ENCODE measurements around the gene SLC25A28. TPM values are rescaled to one million over a fixed set of nuclear protein-coding genes. Genes with fewer than 3 reads are reported as not detected.

SLC25A28 gene
- total and polyA plus RNA-seq, 2 experiments from 2014 or later: 12.4 to 15.5 TPM

DNA sequence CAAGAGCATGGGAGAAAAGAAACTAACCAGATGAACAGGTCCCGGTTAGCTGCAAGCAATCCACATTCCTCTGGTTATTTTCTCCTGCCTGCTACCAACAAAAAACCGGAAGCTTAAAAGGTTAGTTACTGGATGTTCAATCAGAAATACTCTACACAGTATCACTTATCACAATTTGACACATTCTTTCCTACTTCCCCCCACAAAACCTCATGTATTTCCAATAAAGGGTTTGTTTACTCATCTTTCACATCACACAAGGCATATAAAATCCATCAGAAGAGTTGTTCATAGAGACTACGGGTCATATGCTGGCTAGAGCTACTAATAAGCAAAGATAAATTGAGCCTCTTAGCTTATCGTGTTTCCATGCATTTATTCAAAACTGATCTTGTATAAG lies 4.8 kb downstream of the SLC25A28 start (continued):
- TF ChIP-seq ETS1 (IDR thresholded peaks at IDR 0.05) (no peak), EZH2 (IDR thresholded peaks at IDR 0.05; ENCODE audit: low read depth, unreplicated experiment) (no peak), JUNB (IDR thresholded peaks at IDR 0.05; ENCODE audit: unreplicated experiment) (no peak), ZNF114 (CRISPR knock-in tag; IDR thresholded peaks at IDR 0.05) (no peak)

DNA sequence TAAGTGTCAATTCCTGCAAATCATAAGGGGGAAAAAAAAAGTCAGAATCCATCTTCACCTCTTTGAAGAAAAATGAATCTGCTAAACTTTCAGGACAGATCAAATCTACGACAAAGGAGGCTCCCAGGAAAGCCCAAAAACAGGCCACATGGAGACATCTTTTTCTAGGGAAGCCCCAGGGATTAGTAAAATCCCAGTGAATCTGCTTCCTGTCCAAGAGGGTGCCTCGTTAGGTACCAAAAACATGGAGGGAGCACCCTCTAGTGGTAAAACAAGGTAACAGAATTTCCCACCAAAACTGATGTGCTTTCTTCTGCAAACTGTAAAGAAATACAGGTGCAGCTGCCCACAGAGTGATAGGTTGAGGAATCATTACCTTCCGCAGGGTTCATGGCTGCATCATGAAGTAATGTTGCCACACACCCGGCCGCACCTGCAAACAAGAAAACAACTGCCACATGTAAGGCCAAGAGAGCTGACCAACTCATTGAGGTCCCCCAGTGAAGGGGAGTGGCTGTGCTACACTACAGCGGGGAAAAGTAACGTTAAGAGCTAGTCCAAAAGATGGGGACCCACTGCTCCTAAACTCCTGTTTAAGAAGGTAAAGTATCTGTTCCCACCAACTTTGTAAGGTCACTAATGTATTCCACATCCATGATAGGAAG lies 7.9 kb downstream of the SLC25A28 start:
- ATAC-seq (peak; percentile 91), DNase-seq (ENCODE audit: low spot score) (peak; percentile 82)
- H3K27me3 ChIP-seq (ENCODE audit: insufficient read depth): no peaks in the 10 kb centered on the region
- H3K4me2 ChIP-seq: no peak overlapping the region
- no peak overlapping the region for H2AFZ ChIP-seq
- H3K36me3 ChIP-seq (ENCODE audit: insufficient read depth): no peaks in the 10 kb centered on the region
- no peaks in the 10 kb centered on the region for H4K20me1 ChIP-seq (replicated peaks; ENCODE audit: insufficient read depth)
- no peak overlapping the region for H3K27ac ChIP-seq (ENCODE audit: low read depth)
- H3K9me2 ChIP-seq (ENCODE audit: insufficient read depth): no peaks in the 10 kb centered on the region
- peaks cover 5% of the 10 kb centered on the region; the same call in 2 of the 3 replicates for H3K36me3 Mint-ChIP-seq (ENCODE audit: low read depth)
- H3K79me2 ChIP-seq (replicated peaks; ENCODE audit: insufficient read depth): peaks cover 5% of the 10 kb centered on the region
- no peak overlapping the region for H3K27ac Mint-ChIP-seq
- H3F3A ChIP-seq (replicated peaks; ENCODE audit: low read depth): no peaks in the 10 kb centered on the region
- H3K27me3 Mint-ChIP-seq (ENCODE audit: insufficient read depth, low read depth, poor library complexity): peaks cover 5% of the 10 kb centered on the region
- TF ChIP-seq, protein P1, sequence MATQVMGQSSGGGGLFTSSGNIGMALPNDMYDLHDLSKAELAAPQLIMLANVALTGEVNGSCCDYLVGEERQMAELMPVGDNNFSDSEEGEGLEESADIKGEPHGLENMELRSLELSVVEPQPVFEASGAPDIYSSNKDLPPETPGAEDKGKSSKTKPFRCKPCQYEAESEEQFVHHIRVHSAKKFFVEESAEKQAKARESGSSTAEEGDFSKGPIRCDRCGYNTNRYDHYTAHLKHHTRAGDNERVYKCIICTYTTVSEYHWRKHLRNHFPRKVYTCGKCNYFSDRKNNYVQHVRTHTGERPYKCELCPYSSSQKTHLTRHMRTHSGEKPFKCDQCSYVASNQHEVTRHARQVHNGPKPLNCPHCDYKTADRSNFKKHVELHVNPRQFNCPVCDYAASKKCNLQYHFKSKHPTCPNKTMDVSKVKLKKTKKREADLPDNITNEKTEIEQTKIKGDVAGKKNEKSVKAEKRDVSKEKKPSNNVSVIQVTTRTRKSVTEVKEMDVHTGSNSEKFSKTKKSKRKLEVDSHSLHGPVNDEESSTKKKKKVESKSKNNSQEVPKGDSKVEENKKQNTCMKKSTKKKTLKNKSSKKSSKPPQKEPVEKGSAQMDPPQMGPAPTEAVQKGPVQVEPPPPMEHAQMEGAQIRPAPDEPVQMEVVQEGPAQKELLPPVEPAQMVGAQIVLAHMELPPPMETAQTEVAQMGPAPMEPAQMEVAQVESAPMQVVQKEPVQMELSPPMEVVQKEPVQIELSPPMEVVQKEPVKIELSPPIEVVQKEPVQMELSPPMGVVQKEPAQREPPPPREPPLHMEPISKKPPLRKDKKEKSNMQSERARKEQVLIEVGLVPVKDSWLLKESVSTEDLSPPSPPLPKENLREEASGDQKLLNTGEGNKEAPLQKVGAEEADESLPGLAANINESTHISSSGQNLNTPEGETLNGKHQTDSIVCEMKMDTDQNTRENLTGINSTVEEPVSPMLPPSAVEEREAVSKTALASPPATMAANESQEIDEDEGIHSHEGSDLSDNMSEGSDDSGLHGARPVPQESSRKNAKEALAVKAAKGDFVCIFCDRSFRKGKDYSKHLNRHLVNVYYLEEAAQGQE (IDR thresholded peaks at IDR 0.05; ENCODE audit: unreplicated experiment): no peak
- TF ChIP-seq, protein P2, sequence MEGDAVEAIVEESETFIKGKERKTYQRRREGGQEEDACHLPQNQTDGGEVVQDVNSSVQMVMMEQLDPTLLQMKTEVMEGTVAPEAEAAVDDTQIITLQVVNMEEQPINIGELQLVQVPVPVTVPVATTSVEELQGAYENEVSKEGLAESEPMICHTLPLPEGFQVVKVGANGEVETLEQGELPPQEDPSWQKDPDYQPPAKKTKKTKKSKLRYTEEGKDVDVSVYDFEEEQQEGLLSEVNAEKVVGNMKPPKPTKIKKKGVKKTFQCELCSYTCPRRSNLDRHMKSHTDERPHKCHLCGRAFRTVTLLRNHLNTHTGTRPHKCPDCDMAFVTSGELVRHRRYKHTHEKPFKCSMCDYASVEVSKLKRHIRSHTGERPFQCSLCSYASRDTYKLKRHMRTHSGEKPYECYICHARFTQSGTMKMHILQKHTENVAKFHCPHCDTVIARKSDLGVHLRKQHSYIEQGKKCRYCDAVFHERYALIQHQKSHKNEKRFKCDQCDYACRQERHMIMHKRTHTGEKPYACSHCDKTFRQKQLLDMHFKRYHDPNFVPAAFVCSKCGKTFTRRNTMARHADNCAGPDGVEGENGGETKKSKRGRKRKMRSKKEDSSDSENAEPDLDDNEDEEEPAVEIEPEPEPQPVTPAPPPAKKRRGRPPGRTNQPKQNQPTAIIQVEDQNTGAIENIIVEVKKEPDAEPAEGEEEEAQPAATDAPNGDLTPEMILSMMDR (conservative IDR thresholded peaks at IDR 0.05; ENCODE audit: low read depth in 2 of 2): peak; percentile 89 to 90
- no peaks in the 10 kb centered on the region for H3K4me1 ChIP-seq (ENCODE audit: insufficient read depth)
- no peak overlapping the region for H3K4me3 Mint-ChIP-seq
- H3K4me3 ChIP-seq: no peak overlapping the region
- no peaks in the 10 kb centered on the region for H3K9me3 Mint-ChIP-seq
- H3K4me1 Mint-ChIP-seq: peaks cover 6% of the 10 kb centered on the region; the same call in 1 of the 3 replicates
